ENCODE measurements around the gene FOCAD.

- TF ChIP-seq EED (IDR thresholded peaks at IDR 0.05; ENCODE audit: low read depth) (peak; percentile 97), POLR2A (IDR thresholded peaks at IDR 0.05; ENCODE audit: low read depth, low read length) (peak; percentile 46; the same call in 1 of the 2 replicates), POLR2AphosphoS5 (IDR thresholded peaks at IDR 0.05; ENCODE audit: low read length) (peak; percentile 79), SREBF1 (IDR thresholded peaks at IDR 0.05; ENCODE audit: low read length) (no peak), USF1 (IDR thresholded peaks at IDR 0.05; ENCODE audit: borderline replicate concordance, extremely low read length, insufficient read depth, low read depth, low read length) (peak; percentile 31), EP300 (IDR thresholded peaks at IDR 0.05; ENCODE audit: borderline replicate concordance in 1 of 2, control insufficient read depth in 1 of 2, low read depth in 2 of 2, low read length in 2 of 2) (peak; percentile 67 to 90; a peak in 3 of 4 replicates), TCF12 (IDR thresholded peaks at IDR 0.05; ENCODE audit: low read depth, low read length) (peak; percentile 99), SMAD5 (IDR thresholded peaks at IDR 0.05; ENCODE audit: low read depth) (0 out of 2 replicates have a peak, but pooled peaks have one; percentile 24), CTCF (IDR thresholded peaks at IDR 0.05 in 2 of 3, conservative IDR thresholded peaks at IDR 0.05 in 1 of 3; ENCODE audit: control insufficient read depth in 2 of 3, extremely low read depth in 1 of 3, insufficient read depth in 1 of 3, low read depth in 3 of 3, low read length in 3 of 3) (no peak), GATAD2B (conservative IDR thresholded peaks at IDR 0.05; ENCODE audit: low read depth) (peak; percentile 100)
Measured at GRCh38 chr9:20640331-20641187, 43.5 kb upstream of the FOCAD start.
